AG09319 (cell line): Measurements from ENCODE around the gene STAT2.

ENCODE experiments used
- DNase-seq: peaks from one replicate; pipeline ENCODE4 v3.0.0-alpha.2; 2010; ENCODE audit warnings: low read depth; ENCODE audit errors: extremely low read depth
- TF ChIP-seq, protein P1 (sequence below): IDR thresholded peaks from 2 replicates; pipeline ENCODE4 v1.5.1; 2011; ENCODE audit warnings: low read depth, mild to moderate bottlenecking, inconsistent platforms, low read length, moderate library complexity

The STAT2 gene

DNA sequence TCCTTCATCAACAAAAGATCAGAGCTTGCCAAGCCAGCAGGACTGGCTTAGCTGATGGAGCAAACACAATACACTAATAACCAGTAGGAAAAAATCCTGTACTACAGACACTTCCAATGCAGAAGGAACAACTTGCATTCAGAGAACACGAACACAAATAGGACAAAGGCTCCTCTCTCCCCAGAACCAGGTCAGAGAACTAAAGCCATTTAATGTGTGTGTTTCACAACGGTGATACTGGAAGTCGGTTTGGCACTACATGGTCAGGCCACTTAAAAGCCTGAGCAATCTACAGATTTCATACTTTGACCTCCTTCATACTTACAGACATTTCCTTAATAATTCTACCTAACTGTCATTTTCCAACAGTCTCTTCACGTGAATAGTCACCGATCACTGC is 66.1 kb downstream of the STAT2 start:
- DNase-seq = no peak
- TF ChIP-seq, protein P1, sequence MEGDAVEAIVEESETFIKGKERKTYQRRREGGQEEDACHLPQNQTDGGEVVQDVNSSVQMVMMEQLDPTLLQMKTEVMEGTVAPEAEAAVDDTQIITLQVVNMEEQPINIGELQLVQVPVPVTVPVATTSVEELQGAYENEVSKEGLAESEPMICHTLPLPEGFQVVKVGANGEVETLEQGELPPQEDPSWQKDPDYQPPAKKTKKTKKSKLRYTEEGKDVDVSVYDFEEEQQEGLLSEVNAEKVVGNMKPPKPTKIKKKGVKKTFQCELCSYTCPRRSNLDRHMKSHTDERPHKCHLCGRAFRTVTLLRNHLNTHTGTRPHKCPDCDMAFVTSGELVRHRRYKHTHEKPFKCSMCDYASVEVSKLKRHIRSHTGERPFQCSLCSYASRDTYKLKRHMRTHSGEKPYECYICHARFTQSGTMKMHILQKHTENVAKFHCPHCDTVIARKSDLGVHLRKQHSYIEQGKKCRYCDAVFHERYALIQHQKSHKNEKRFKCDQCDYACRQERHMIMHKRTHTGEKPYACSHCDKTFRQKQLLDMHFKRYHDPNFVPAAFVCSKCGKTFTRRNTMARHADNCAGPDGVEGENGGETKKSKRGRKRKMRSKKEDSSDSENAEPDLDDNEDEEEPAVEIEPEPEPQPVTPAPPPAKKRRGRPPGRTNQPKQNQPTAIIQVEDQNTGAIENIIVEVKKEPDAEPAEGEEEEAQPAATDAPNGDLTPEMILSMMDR = no peak
